NCI-H1105 treated with DMSO at 0.1 percent for 48 hours (cell line): ENCODE measurements around the gene CBL.

Experiments used
- DNase-seq: peaks from one replicate; lab custom pipeline; 2025; lab: John Stamatoyannopoulos, UW

The CBL gene

DNA sequence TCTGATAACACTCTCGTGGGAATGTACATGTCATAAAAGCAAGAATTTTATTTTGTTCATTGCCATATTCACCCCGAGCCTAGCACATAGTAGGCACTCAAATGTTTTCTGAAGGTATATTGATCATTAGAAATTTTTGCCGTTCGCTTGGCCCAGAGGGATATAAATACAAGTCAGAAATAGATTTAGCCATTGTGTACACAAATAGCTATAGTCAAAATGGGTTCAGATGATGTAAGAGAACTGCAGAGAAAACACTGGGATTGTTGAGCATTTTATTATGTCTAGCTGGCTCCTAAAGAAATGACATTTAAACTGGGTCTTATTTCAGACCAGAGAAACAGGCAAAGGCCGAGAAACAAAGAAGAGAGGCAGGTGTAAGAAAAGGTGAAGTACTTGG, 61.5 kb downstream of the CBL start:
- no peak for DNase-seq

- DNase-seq = no peak
These were observed 67.6 kb downstream of the CBL start for GRCh38 chr11:119273721-119274120.

DNA sequence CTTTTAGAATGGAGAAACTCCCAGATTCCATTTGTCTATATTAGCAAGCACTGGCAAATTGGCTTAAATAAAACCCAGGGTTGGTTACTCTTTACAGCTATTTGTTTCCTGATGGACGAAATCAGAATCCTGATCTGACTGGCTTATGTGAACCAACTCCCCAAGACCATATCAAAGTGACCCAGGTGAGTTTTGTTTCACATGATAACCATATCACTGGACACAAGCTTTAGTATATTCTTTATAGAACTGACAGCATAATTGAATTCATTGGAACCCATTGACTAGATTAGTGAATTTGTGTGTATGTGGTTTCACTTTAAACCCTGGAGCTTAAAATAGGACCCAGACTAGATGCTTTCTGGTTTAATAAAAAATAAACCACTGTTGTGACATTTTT, 71.5 kb downstream of the CBL start:
- DNase-seq = no peak

DNA sequence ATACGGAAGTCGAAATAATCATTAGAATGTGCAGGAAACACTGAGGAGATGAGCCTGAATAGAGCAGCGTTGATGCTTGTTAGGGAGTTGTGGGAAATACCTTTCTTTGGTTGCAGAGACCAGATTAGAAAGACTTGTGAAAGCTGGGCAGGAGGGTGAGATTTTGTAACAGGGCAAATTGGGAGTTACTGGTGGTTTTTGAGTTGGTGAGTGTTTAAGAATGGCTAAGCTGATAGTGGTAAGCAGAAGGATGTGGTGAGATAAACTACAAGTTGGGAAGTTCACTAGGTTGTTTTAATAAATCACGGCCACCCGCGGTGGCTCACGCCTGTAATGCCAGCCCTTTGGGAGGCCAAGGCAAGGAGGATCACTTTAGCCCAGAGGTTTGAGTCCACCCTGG, 76.4 kb downstream of the CBL start:
- DNase-seq = no peak

DNA sequence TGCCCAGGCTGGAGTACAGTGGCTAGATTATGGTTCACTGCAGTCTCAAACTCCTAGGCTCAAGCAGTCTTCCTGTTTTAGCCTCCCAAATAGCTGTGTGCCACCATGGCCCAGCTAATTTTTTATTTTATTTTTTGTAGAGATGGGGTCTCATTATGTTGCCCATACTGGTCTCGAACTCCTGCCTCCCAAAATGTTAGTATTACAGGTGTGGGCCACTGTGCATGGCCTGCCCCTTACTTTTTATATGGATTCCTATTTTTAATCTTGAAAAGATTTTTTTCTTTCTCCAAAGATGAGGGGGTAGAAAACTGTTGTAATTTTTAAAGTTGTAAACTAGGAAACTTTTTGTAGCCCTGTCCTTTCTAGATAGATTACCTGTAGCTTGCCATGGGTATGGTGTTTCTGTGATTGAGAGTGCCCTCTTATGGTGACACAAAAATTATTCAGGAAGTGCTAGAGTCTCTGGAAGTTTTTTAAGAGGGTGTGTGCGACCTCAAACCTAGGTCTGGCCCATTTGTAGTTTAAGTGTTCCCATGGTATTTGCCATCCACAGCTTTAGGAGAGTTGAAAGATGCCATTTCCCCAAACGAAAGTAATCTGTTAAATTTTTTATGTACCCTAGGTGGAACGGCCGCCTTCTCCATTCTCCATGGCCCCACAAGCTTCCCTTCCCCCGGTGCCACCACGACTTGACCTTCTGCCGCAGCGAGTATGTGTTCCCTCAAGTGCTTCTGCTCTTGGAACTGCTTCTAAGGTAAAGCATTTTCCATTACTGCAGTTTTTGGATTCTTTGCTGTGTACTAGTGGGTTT, 78.4 kb downstream of the CBL start:
- peak; percentile 62 for DNase-seq

GRCh38 chr11:119285431-119285830, 79.3 kb downstream of the CBL start:
- DNase-seq = no peak

GRCh38 chr11:119288219-119288618, 82.1 kb downstream of the CBL start:
- no peak for DNase-seq

GRCh38 chr11:119290894-119291497, 84.9 kb downstream of the CBL start:
- DNase-seq = no peak

DNA sequence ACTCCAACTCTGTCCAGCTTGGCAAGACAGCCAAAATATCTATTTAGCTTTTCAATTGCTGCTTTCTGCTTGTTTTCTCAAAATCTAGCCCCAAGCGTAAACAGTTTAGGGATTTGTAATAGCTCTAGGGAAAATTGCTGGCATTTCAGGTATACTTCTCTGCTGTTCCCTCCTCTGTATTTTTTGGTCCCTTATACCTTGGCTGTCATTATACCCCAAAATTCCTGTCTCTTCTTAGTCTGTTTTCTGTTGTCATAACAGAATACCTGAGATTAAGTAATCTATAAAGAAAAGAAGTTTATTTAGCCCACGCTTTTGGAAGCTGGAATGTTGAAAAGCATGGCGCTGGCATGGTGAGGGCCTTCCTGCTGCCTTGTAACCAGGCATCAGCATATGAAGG, 87.3 kb downstream of the CBL start:
- DNase-seq = no peak

- no peak for DNase-seq
These were observed 89.0 kb downstream of the CBL start for GRCh38 chr11:119295178-119295577.

DNA sequence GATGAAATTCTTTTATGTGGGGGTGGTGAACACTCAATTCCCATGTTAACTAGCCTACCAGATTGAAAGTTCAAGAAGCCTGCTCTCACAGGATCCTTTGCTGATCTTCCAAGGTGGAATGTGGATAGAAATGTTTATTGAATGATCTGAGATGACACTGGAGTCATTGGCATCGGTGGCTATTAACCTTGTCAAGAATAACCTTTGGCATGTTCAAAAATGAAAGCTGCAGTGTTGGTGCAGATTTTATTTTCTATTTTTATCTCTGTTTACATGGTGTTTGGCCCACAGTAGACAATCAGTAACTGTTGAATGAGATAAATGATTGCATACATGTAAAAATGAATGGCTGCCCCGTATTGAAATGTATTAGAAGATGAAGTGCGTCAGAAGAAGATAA, 91.8 kb downstream of the CBL start:
- no peak for DNase-seq

DNA sequence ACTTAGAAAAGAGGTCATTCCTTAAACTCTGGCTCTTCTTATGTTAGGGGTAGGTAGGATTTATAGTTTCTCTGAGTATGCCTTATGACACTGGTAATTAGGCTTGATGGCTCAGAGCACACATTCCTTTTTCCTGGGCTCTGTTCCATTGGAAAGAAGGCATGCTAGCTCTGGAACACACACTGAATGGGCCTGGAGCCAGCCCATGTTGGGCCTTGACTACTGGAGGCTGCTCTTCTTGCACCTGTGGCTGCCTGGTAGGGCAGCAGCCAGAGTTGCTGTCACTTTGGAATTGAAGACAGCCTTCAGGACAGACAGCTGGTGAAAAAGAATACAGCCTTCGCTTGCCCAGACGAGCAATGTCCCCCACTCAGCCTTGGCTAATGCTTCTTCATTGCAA, 92.6 kb downstream of the CBL start:
- no peak for DNase-seq

GRCh38 chr11:119299416-119299815, 93.3 kb downstream of the CBL start:
- no peak for DNase-seq

GRCh38 chr11:119300198-119300964, 94.2 kb downstream of the CBL start:
- no peak for DNase-seq

GRCh38 chr11:119303227-119303718, 97.1 kb downstream of the CBL start:
- DNase-seq = no peak

DNA sequence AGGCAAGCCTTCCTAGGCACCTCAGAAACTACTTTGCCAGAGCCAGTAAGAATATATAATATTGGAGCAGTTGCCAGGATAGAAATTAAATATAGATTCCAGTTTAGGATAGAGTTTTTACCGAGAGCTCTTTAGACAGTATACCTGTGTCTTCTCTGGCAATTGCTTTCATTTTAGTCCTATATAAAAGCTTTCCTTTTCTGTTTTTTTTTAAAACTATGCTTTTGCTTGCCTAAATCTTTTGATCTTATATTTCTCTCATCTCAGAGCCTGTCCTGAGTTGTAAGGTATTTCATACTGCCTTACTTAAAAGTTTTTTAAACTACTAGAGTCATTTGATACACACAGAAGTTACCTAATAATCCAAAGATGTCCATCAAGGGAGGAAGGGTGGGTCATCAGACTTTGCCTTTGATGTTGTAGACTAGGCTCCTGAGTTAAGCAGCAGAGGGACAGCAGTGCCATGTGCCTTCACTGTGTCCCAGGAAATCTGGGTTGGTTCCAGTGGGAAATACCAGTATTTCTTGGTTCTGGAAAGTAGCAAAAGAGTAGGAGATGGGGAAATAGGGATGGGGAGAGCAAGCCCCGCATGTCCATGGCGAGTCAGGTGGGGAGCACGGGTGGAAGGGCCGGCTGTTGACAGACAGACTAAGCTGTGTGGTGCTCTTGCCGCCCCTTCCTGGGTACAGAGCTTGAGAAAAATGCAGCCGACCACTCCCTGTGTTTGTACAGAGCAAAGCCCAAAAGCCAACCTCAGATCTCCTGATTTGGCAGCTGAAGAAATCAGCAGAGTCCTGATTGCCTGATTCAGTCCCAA, 99.6 kb downstream of the CBL start:
- DNase-seq = no peak

GRCh38 chr11:119306373-119306890, 100.3 kb downstream of the CBL start:
- no peak for DNase-seq

DNA sequence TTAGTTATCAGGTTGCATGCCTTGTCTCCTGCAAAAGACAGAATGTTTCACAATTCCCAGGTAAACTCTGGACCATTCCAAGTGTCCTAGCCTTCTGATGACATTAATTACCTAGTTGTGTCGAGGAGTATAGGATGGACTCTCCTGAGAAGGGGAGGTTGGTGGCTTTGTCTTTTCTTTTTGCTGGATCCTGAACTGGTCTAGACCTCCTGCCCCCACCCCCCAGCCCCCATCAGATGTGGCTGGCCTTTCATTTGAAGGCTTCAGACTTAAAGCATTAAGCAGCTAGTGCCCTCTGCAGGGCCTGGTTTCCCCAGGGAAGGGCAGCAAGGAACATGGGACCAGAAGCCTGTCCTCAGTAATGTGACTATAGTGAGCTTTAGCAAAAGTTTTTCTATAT, 101.1 kb downstream of the CBL start:
- DNase-seq = peak; percentile 30

DNA sequence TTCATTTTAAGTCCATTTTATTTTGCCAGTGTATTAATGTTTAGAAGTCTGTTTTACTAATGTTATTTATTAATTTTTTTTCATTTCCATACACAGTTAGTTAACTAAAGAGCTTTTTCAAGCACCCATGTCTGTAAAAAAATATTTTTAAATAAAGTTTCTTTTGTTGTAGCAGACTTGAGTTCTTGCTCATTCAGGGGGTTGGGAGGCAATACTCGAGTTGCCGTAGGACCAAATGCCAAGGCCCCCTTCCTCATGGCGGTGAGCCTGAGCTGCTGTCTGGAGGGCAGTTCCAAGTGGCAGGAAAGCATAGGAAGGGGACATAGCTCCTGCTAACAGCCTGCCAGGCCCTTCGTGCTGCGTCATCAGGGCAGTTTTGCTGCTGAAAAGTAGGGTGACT, 101.8 kb downstream of the CBL start:
- no peak for DNase-seq

DNA sequence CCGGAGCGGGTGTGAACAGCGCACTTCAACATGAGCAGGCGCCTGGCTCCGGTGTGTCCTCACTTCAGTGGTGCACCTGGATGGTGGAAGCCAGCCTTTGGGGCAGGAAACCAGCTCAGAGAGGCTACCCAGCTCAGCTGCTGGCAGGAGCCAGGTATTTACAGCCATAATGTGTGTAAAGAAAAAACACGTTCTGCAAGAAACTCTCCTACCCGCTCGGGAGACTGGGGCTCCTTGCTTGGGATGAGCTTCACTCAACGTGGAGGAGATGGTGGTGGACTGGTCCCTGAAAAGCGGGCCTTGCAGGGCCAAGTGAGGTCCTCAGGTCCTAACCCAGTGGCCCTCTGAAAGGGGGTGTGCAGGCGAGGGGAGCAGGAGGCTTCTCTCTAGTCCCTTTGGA, 103.3 kb downstream of the CBL start:
- no peak for DNase-seq

DNA sequence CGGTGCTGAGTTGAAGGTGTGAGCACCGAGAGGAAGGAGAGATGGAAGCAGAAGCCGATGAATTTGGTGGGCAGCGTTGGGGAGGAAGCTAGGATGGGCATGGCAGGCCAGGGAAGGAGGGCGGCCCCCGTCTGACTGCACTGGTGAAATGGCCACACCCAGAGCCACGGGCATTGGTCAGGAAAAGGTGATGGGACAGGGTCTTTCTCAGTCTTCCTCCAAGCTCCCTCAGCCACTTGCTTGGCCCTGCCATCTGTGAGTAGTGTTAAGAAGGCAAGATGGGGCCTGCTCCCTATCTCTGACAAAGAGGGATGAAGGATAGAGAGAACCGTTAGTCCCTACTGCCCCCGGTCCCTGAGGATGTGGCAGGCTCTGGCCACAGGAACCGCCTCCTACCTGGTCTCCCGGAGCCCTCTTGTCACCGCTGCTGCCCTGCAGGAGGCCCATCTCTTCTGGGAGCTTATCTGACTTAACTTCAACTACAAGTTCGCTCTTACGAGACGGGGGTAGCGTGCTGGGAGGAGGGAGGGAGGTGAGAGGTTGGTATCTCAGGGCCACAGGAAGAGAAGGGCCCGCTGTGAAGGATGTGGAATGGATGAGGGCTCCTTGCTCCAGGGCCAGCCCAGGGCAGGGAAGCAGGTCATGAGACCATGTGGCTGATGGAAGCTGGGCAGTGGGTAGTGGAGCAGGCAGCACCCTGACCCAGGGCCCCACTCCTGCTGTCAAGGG, 104.0 kb downstream of the CBL start:
- DNase-seq = no peak
